Endothelial cell of umbilical vein (primary cell): ENCODE data around the gene ELAC2. TPM values are rescaled to one million over a fixed set of nuclear protein-coding genes. Genes with fewer than 3 reads are reported as not detected.

ENCODE experiments used
- BruUV-seq: library from RNA; stranded (reverse); fragments of 400-500 nt; replicated peaks from 2 replicates; lab custom pipeline; 2021; lab: Mats Ljungman, UMichigan
- CTCF ChIA-PET: fragments of 300-600, 350-600 bp; sonication (Branson Sonifier 250); formaldehyde crosslinking; loops from one replicate; lab custom pipeline; 2021; ENCODE audit warnings: antibody characterized with exemption, inconsistent platforms; lab: Charles Lee
- POLR2A ChIA-PET: fragments of 300-600, 350-600 bp; sonication (Branson Sonifier 250); formaldehyde crosslinking; loops from one replicate; lab custom pipeline; 2021; ENCODE audit warnings: antibody characterized with exemption, inconsistent platforms; lab: Charles Lee
- DNase-seq: peaks from one replicate; pipeline ENCODE4 v3.0.0-alpha.2; 2011; ENCODE audit warnings: low read depth, low spot score
- FAIRE-seq: peaks from 2 replicates; lab custom pipeline; 2011; peaks lifted over from hg19 to GRCh38; lab: Jason Lieb, UNC
- H2AFZ ChIP-seq: 2 replicates; pipeline ENCODE4 v1.6.0; 2012; ENCODE audit warnings: low read depth, low read length, control low read depth, inconsistent platforms
- H3K27ac ChIP-seq: 2 replicates; pipeline ENCODE4 v1.5.1; 2011; ENCODE audit warnings: low read depth, mild to moderate bottlenecking, control low read depth, low read length, moderate library complexity; ENCODE audit not compliant: insufficient read depth
- H3K27me3 ChIP-seq, 2 experiments: 2 replicates each; pipeline versions ENCODE4 v1.6.0 to v1.6.1; 2011; ENCODE audit warnings: low read length in 2 of 2, mixed read lengths in 1 of 2; ENCODE audit not compliant: control insufficient read depth in 2 of 2, insufficient read depth in 2 of 2
- H3K36me3 ChIP-seq, 2 experiments: 2 replicates in 1 of 2; 3 replicates in 1 of 2; pipeline ENCODE4 v1.5.1; 2011; ENCODE audit warnings: low read length in 2 of 2, mild to moderate bottlenecking in 1 of 2, moderate library complexity in 1 of 2; ENCODE audit not compliant: control insufficient read depth in 2 of 2, insufficient read depth in 2 of 2; ENCODE audit errors: extremely low read depth in 1 of 2
- H3K4me1 ChIP-seq: 3 replicates; pipeline ENCODE4 v1.5.1; 2011; ENCODE audit warnings: mild to moderate bottlenecking, low read length; ENCODE audit not compliant: control insufficient read depth, insufficient read depth; ENCODE audit errors: extremely low read depth
- H3K4me2 ChIP-seq: 2 replicates; pipeline ENCODE4 v1.6.1; 2011; ENCODE audit warnings: low read length, control low read depth, mixed read lengths; ENCODE audit not compliant: insufficient read depth
- H3K4me3 ChIP-seq, 3 experiments: fragments of 200-600 bp in 1 of 3; sonication (generic), shearing (Covaris generic) in 1 of 3; replicated peaks in 1 of 3; 2 replicates each; pipeline ENCODE4 v1.5.1; 2011 to 2016; ENCODE audit warnings: control low read depth in 3 of 3, low read length in 3 of 3, mild to moderate bottlenecking in 2 of 3, inconsistent platforms in 1 of 3, low read depth in 1 of 3, moderate library complexity in 1 of 3; ENCODE audit not compliant: insufficient read depth in 1 of 3
- H3K79me2 ChIP-seq: 2 replicates; pipeline ENCODE4 v1.6.0; 2012; ENCODE audit warnings: low read length, inconsistent platforms; ENCODE audit not compliant: control insufficient read depth, insufficient read depth
- H3K9ac ChIP-seq: replicated peaks from 2 replicates; pipeline ENCODE3; 2011; ENCODE audit warnings: low read length, control low read depth; ENCODE audit not compliant: insufficient read depth; ENCODE audit errors: extremely low read depth
- H3K9me1 ChIP-seq: replicated peaks from 3 replicates; pipeline ENCODE4 v1.6.0; 2011; ENCODE audit warnings: mild to moderate bottlenecking, low read length; ENCODE audit not compliant: control insufficient read depth, insufficient read depth; ENCODE audit errors: extremely low read depth
- H3K9me3 ChIP-seq: replicated peaks from 2 replicates; pipeline ENCODE4 v1.5.1; 2012; ENCODE audit warnings: low read length, inconsistent platforms; ENCODE audit not compliant: control insufficient read depth, insufficient read depth
- H4K20me1 ChIP-seq: replicated peaks from 2 replicates; pipeline ENCODE3; 2011; ENCODE audit warnings: mild to moderate bottlenecking, low read length; ENCODE audit not compliant: control insufficient read depth, insufficient read depth; ENCODE audit errors: extremely low read depth
- CTCF ChIP-seq, 2 donors: IDR thresholded peaks; 1 replicate in 1 of 2; 2 replicates in 1 of 2; pipeline ENCODE4 v1.5.1; 2011; ENCODE audit warnings: low read length in 2 of 2, mild to moderate bottlenecking in 2 of 2, moderate library complexity in 2 of 2, control low read depth in 1 of 2, inconsistent platforms in 1 of 2, low read depth in 1 of 2; ENCODE audit not compliant: insufficient read depth in 1 of 2; ENCODE audit errors: extremely low read depth in 1 of 2
- EZH2 ChIP-seq: IDR thresholded peaks from 2 replicates; pipeline ENCODE4 v1.6.1; 2012; ENCODE audit warnings: borderline replicate concordance, low read depth, mild to moderate bottlenecking, moderate library complexity, low read length, inconsistent platforms; ENCODE audit not compliant: severe bottlenecking
- FOS ChIP-seq: IDR thresholded peaks from 2 replicates; pipeline ENCODE4 v1.6.1; 2011; ENCODE audit warnings: mild to moderate bottlenecking, low read length, moderate library complexity, borderline replicate concordance; ENCODE audit not compliant: insufficient read depth
- GATA2 ChIP-seq: IDR thresholded peaks from 2 replicates; pipeline ENCODE4 v1.7.0; 2011; ENCODE audit warnings: low read depth, mild to moderate bottlenecking, moderate library complexity, mixed read lengths, low read length; ENCODE audit not compliant: insufficient read length, insufficient read depth
- JUN ChIP-seq: IDR thresholded peaks from 2 replicates; pipeline ENCODE4 v1.6.1; 2011; ENCODE audit warnings: borderline replicate concordance, low read depth; ENCODE audit not compliant: insufficient read length, insufficient read depth
- MAX ChIP-seq: IDR thresholded peaks from 2 replicates; pipeline ENCODE4 v1.6.1; 2011; ENCODE audit not compliant: insufficient read depth, insufficient read length
- MYC ChIP-seq: IDR thresholded peaks from one replicate; pipeline ENCODE4 v1.6.1; 2011; ENCODE audit warnings: mild to moderate bottlenecking, low read depth, low read length
- POLR2A ChIP-seq: IDR thresholded peaks from 2 replicates; pipeline ENCODE4 v1.6.1; 2012; ENCODE audit warnings: low read depth, mild to moderate bottlenecking, control low read depth, low read length
- POLR2AphosphoS5 ChIP-seq: IDR thresholded peaks from 2 replicates; pipeline ENCODE4 v1.6.1; 2012; ENCODE audit warnings: low read depth, mild to moderate bottlenecking, control low read depth, low read length, moderate library complexity; ENCODE audit not compliant: insufficient read depth
- dilution Hi-C: fragments of 300-500 bp; cut with MboI; formaldehyde crosslinking; loops from one replicate; pipeline ENCODE4 v1.15.0; 2019; ENCODE audit warnings: low sequenced_read_pairs; ENCODE audit not compliant: extremely low pct_ligation_motif_present
- intact Hi-C: fragments of 100-400 bp; cut with micrococcal nuclease; formaldehyde crosslinking; loops from one replicate; pipeline ENCODE4 v1.10.0; 2022
- polyA plus RNA-seq, 4 experiments: library from polyadenylated mRNA; depleted of rRNA in 3 of 4; stranded (reverse) in 3 of 4; unstranded in 1 of 4; fragments of >200 nt; gene quantifications; 2 replicates each; pipeline versions ENCODE4 v1.2.1 to v1.2.3, GENCODE V29; 2011 to 2012; ENCODE audit warnings: missing spikeins in 1 of 4
- total RNA-seq: library from RNA; stranded (reverse); gene quantifications from 2 replicates; pipeline ENCODE4 v1.2.3, GENCODE V29; 2021

The ELAC2 gene
- total and polyA plus RNA-seq, 2 donors (not counting 3 experiments of a cell fraction or from before 2014, with no cell fraction given), result 64.8 to 75.9 TPM

GRCh38 chr17:12996357-12996756, 21.5 kb downstream of the ELAC2 start:
- TF ChIP-seq JUN, result no peak
- no peak for TF ChIP-seq FOS
- TF ChIP-seq POLR2A, result no peak
- no peak for TF ChIP-seq MAX
- no peak for TF ChIP-seq GATA2
- TF ChIP-seq POLR2AphosphoS5, result no peak
- H3K4me3 ChIP-seq, result no peak overlapping the region
- H3K36me3 ChIP-seq, result peaks cover 37 to 72% of the 10 kb centered on the region in 2 experiments
- H4K20me1 ChIP-seq, result no peaks in the 10 kb centered on the region
- H3K4me2 ChIP-seq, result no peak overlapping the region
- no peak overlapping the region for H3K27ac ChIP-seq
- H3K9ac ChIP-seq, result no peak overlapping the region
- intact Hi-C loops, result no loop called here
- no peaks in the 10 kb centered on the region for H3K27me3 ChIP-seq
- FAIRE-seq (no peak), DNase-seq (no peak)
- H3K9me1 ChIP-seq, result no peaks in the 10 kb centered on the region
- no peaks in the 10 kb centered on the region for H3K4me1 ChIP-seq
- ChIA-PET CTCF (interaction anchor here (1.2 kb wide), 1 partner anchor 8 kb away, joined by 5 read pairs; no protein-coding TSS in a partner anchor), POLR2A (no interaction called here)
- H3K9me3 ChIP-seq, result no peaks in the 10 kb centered on the region
- BruUV-seq, result no TSS peak
- H3K79me2 ChIP-seq, result no peaks in the 10 kb centered on the region
- no peak overlapping the region for H2AFZ ChIP-seq
- dilution Hi-C loops, result no loop called here

- H3K27ac ChIP-seq, result no peak overlapping the region
- no TSS peak for BruUV-seq
- H3K9ac ChIP-seq, result no peak overlapping the region
- H3K27me3 ChIP-seq, result no peaks in the 10 kb centered on the region
- no peak for DNase-seq
- H3K79me2 ChIP-seq, result no peaks in the 10 kb centered on the region
- H3K36me3 ChIP-seq, result peaks cover 39 to 72% of the 10 kb centered on the region in 2 experiments
- H3K9me3 ChIP-seq, result no peaks in the 10 kb centered on the region
- no peak overlapping the region for H2AFZ ChIP-seq
- no peak for FAIRE-seq
- no peaks in the 10 kb centered on the region for H4K20me1 ChIP-seq
- no peaks in the 10 kb centered on the region for H3K4me1 ChIP-seq
- H3K4me2 ChIP-seq, result no peak overlapping the region
- no peak for TF ChIP-seq CTCF (IDR thresholded peaks at IDR 0.05; ENCODE audit: extremely low read depth in 1 of 2, insufficient read depth in 1 of 2, low read depth in 1 of 2, low read length in 2 of 2)
- no peak for TF ChIP-seq MAX
- TF ChIP-seq MYC, result no peak
- TF ChIP-seq JUN, result no peak
- TF ChIP-seq POLR2AphosphoS5, result no peak
- no peak for TF ChIP-seq POLR2A
- no peak for TF ChIP-seq FOS
- TF ChIP-seq EZH2, result no peak
- TF ChIP-seq GATA2, result no peak
- CTCF ChIA-PET, result interaction anchor here (1.2 kb wide), 1 partner anchor 9 kb away, joined by 5 read pairs; no protein-coding TSS in a partner anchor
- no peak overlapping the region for H3K4me3 ChIP-seq
- intact Hi-C loops, result no loop called here
- dilution Hi-C loops, result no loop called here
- H3K9me1 ChIP-seq, result no peaks in the 10 kb centered on the region
- POLR2A ChIA-PET, result no interaction called here
These were observed 21.9 kb downstream of the ELAC2 start for GRCh38 chr17:12995896-12996295.
